Trophoblast cell (in vitro differentiated cells and primary cell): ENCODE measurements around the gene CGNL1.

Experiments used
- DNase-seq, 2 donors: peaks; one replicate each; pipeline ENCODE4 v3.0.0-alpha.2; 2016
- H2AFZ ChIP-seq: 2 replicates; pipeline ENCODE4 v1.6.1; 2013; ENCODE audit warnings: low read length, moderate library complexity, mild to moderate bottlenecking; ENCODE audit not compliant: insufficient read depth, poor library complexity
- H2AK5ac ChIP-seq: 2 replicates; pipeline ENCODE4 v1.6.1; 2013; ENCODE audit warnings: mild to moderate bottlenecking, low read length
- H2BK120ac ChIP-seq: 2 replicates; pipeline ENCODE4 v1.6.1; 2013; ENCODE audit warnings: low read length, mild to moderate bottlenecking, moderate library complexity; ENCODE audit not compliant: insufficient read depth, poor library complexity
- H2BK12ac ChIP-seq: 2 replicates; pipeline ENCODE4 v1.6.1; 2013; ENCODE audit warnings: mild to moderate bottlenecking, low read length, moderate library complexity
- H2BK5ac ChIP-seq: 2 replicates; pipeline ENCODE4 v1.6.1; 2013; ENCODE audit warnings: low read length, low read depth, moderate library complexity, mild to moderate bottlenecking; ENCODE audit not compliant: poor library complexity
- H3K14ac ChIP-seq: 2 replicates; pipeline ENCODE4 v1.6.1; 2013; ENCODE audit warnings: mild to moderate bottlenecking, low read length
- H3K18ac ChIP-seq: 2 replicates; pipeline ENCODE4 v1.6.1; 2013; ENCODE audit warnings: mild to moderate bottlenecking, low read length
- H3K23ac ChIP-seq: 2 replicates; pipeline ENCODE4 v1.6.1; 2013; ENCODE audit warnings: low read length
- H3K27ac ChIP-seq: 2 replicates; pipeline ENCODE4 v1.5.1; 2013; ENCODE audit warnings: low read depth, mild to moderate bottlenecking, inconsistent platforms, low read length, moderate library complexity
- H3K27me3 ChIP-seq: 2 replicates; pipeline ENCODE4 v1.6.1; 2013; ENCODE audit warnings: inconsistent platforms, mild to moderate bottlenecking, low read length, moderate library complexity; ENCODE audit not compliant: insufficient read depth
- H3K36me3 ChIP-seq, 2 experiments: 1 replicate in 1 of 2; 2 replicates in 1 of 2; pipeline ENCODE4 v1.6.1; 2013; ENCODE audit warnings: low read length in 2 of 2, mild to moderate bottlenecking in 2 of 2, moderate library complexity in 1 of 2; ENCODE audit not compliant: insufficient read depth in 2 of 2, control insufficient read depth in 1 of 2
- H3K4ac ChIP-seq: 2 replicates; pipeline ENCODE4 v1.6.1; 2013; ENCODE audit warnings: low read depth, mild to moderate bottlenecking, low read length, moderate library complexity
- H3K4me1 ChIP-seq, 2 experiments: 1 replicate in 1 of 2; 2 replicates in 1 of 2; pipeline ENCODE4 v1.6.1; 2013; ENCODE audit warnings: low read length in 2 of 2, mild to moderate bottlenecking in 2 of 2, moderate library complexity in 1 of 2; ENCODE audit not compliant: insufficient read depth in 2 of 2, control insufficient read depth in 1 of 2
- H3K4me2 ChIP-seq: 2 replicates; pipeline ENCODE4 v1.6.1; 2013; ENCODE audit warnings: inconsistent platforms, mild to moderate bottlenecking, low read length, moderate library complexity
- H3K4me3 ChIP-seq: 2 replicates; pipeline ENCODE4 v1.5.1; 2013; ENCODE audit warnings: mild to moderate bottlenecking, low read depth, low read length, inconsistent platforms
- H3K79me1 ChIP-seq: one replicate; pipeline ENCODE4 v1.6.1; 2013; ENCODE audit warnings: low read length
- H3K79me2 ChIP-seq: 2 replicates; pipeline ENCODE4 v1.6.1; 2013; ENCODE audit warnings: low read length, mild to moderate bottlenecking; ENCODE audit not compliant: control insufficient read depth, insufficient read depth, poor library complexity
- H3K9ac ChIP-seq: 2 replicates; pipeline ENCODE4 v1.6.1; 2013; ENCODE audit warnings: mild to moderate bottlenecking, low read length
- H3K9me3 ChIP-seq: 2 replicates; pipeline ENCODE4 v1.6.1; 2013; ENCODE audit warnings: low read depth, mild to moderate bottlenecking, control low read depth, inconsistent platforms, low read length; ENCODE audit not compliant: insufficient read depth
- H4K12ac ChIP-seq: 2 replicates; pipeline ENCODE4 v1.6.1; 2013; ENCODE audit warnings: low read depth, mild to moderate bottlenecking, low read length, moderate library complexity
- H4K8ac ChIP-seq: 2 replicates; pipeline ENCODE4 v1.6.1; 2013; ENCODE audit warnings: low read depth, mild to moderate bottlenecking, low read length, moderate library complexity
- H4K91ac ChIP-seq: one replicate; pipeline ENCODE4 v1.6.1; 2013; ENCODE audit warnings: low read depth, mild to moderate bottlenecking, low read length, moderate library complexity
- WGBS: extraction: QIAGEN DNeasy Blood & Tissue Kit; methylation state at CpG from one replicate; pipeline ENCODE4 v1.1.7; 2013; ENCODE audit warnings: missing lambda C conversion rate; ENCODE audit not compliant: insufficient read length, insufficient coverage; ENCODE audit errors: extremely low coverage; 5-methylcytosine and 5-hydroxymethylcytosine counted together

Gene CGNL1

DNA sequence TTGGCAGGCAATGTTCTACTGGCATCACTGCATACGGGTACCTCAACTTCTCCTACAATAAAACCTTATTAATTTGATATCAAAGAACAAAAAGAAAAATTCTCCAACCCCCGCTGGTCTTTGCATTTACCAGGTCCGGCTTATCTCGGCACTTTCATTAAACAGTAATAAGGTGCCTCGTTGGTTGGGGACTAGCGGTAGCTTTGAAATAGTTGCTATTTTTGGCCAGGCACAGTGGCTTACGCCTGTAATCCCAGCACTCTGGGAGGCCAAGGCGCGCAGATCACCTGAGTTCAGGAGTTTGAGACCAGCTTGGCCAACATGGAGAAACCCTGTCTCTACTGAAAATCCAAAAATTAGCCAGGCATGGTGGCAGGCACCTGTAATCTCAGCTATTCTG is 32.0 kb upstream of the CGNL1 start:
- Histone ChIP-seq H2BK12ac (no peak overlapping the region), H3K27ac (no peak overlapping the region), H2BK5ac (no peak overlapping the region), H3K9me3 (peaks cover 2% of the 10 kb centered on the region), H3K18ac (no peak overlapping the region), H3K79me1 (no peaks in the 10 kb centered on the region), H4K12ac (no peak overlapping the region), H3K36me3 (no peaks in the 10 kb centered on the region), H3K79me2 (no peaks in the 10 kb centered on the region), H3K4ac (no peak overlapping the region), H3K4me3 (no peak overlapping the region), H4K91ac (no peak overlapping the region), H2AK5ac (no peak overlapping the region), H3K4me1 (no peaks in the 10 kb centered on the region), H2BK120ac (no peak overlapping the region), H3K4me2 (no peak overlapping the region), H3K23ac (no peak overlapping the region), H3K14ac (no peak overlapping the region), H3K9ac (no peak overlapping the region), H3K27me3 (no peaks in the 10 kb centered on the region), H4K8ac (no peak overlapping the region), H2AFZ (no peak overlapping the region)
- DNase-seq = no peak
- WGBS = no CpG with 5 or more reads among the region's 9 CpGs

DNA sequence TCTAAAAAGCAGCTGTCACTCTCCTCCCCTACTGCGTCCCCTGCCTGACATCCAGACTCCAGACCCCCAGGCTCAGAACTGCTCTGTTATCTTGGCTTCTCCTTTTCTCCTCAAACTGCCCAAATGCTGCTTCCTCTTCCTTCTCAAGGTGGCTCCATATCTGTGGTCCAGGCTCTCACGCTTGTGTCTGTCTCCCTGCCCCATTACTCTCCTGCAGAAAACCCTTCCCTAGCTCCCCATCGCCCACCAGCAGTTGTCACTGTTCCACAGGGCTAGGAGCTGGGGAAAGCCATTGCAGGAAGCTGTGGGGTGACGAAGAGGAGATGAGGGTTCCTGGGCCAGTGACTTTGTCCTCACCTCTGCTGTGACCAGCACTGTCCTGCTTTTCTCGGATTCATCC is 30.7 kb upstream of the CGNL1 start:
- no peaks in the 10 kb centered on the region for H3K27me3 ChIP-seq
- peaks cover 2% of the 10 kb centered on the region for H3K9me3 ChIP-seq
- WGBS = no CpG with 5 or more reads among the region's 5 CpGs
- no peaks in the 10 kb centered on the region for H3K4me1 ChIP-seq
- no peak overlapping the region for H4K8ac ChIP-seq
- no peak overlapping the region for H2BK120ac ChIP-seq
- no peak overlapping the region for H3K4me3 ChIP-seq
- H3K79me1 ChIP-seq = no peaks in the 10 kb centered on the region
- DNase-seq = no peak
- H4K12ac ChIP-seq = no peak overlapping the region
- H3K23ac ChIP-seq = no peak overlapping the region
- H3K9ac ChIP-seq = no peak overlapping the region
- no peak overlapping the region for H3K14ac ChIP-seq
- H2BK5ac ChIP-seq = no peak overlapping the region
- H2BK12ac ChIP-seq = no peak overlapping the region
- H3K36me3 ChIP-seq = no peaks in the 10 kb centered on the region
- no peak overlapping the region for H3K4me2 ChIP-seq
- H3K27ac ChIP-seq = no peak overlapping the region
- H2AK5ac ChIP-seq = no peak overlapping the region
- no peak overlapping the region for H4K91ac ChIP-seq
- no peak overlapping the region for H3K18ac ChIP-seq
- H3K4ac ChIP-seq = no peak overlapping the region
- H3K79me2 ChIP-seq = no peaks in the 10 kb centered on the region
- no peak overlapping the region for H2AFZ ChIP-seq

DNA sequence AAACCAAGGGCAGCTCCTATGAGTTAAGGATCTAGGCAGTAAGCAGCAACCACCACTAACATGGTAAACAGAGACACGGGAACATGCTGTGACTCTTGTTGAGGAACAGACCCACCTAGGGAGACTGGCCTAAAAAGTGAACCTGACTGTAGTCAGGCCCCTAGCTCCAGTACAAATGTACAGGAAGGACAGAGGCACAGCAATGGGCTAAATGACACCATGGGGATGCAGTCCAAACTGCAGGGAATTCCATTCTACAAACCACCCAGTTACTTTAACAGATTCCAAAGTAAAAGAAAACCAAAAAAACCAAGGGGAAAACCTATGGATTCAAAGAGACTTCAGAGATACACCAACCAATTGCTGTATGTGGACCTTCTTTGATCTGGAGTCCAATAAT is 28.2 kb upstream of the CGNL1 start:
- no peaks in the 10 kb centered on the region for H3K79me1 ChIP-seq
- H3K23ac ChIP-seq = no peak overlapping the region
- peaks cover 2% of the 10 kb centered on the region for H3K9me3 ChIP-seq
- no peak overlapping the region for H2BK5ac ChIP-seq
- no peak overlapping the region for H3K14ac ChIP-seq
- no peaks in the 10 kb centered on the region for H3K79me2 ChIP-seq
- no peak overlapping the region for H2AFZ ChIP-seq
- H3K27ac ChIP-seq = no peak overlapping the region
- no CpG with 5 or more reads among the region's 1 CpG for WGBS
- no peak for DNase-seq
- no peak overlapping the region for H3K4me2 ChIP-seq
- H2BK120ac ChIP-seq = no peak overlapping the region
- no peaks in the 10 kb centered on the region for H3K27me3 ChIP-seq
- H4K91ac ChIP-seq = no peak overlapping the region
- H3K9ac ChIP-seq = no peak overlapping the region
- H3K18ac ChIP-seq = no peak overlapping the region
- no peak overlapping the region for H3K4ac ChIP-seq
- no peak overlapping the region for H4K8ac ChIP-seq
- H3K4me1 ChIP-seq = peaks cover 8 to 12% of the 10 kb centered on the region in 2 experiments
- no peak overlapping the region for H3K4me3 ChIP-seq
- no peaks in the 10 kb centered on the region for H3K36me3 ChIP-seq
- no peak overlapping the region for H4K12ac ChIP-seq
- no peak overlapping the region for H2AK5ac ChIP-seq
- H2BK12ac ChIP-seq = no peak overlapping the region

DNA sequence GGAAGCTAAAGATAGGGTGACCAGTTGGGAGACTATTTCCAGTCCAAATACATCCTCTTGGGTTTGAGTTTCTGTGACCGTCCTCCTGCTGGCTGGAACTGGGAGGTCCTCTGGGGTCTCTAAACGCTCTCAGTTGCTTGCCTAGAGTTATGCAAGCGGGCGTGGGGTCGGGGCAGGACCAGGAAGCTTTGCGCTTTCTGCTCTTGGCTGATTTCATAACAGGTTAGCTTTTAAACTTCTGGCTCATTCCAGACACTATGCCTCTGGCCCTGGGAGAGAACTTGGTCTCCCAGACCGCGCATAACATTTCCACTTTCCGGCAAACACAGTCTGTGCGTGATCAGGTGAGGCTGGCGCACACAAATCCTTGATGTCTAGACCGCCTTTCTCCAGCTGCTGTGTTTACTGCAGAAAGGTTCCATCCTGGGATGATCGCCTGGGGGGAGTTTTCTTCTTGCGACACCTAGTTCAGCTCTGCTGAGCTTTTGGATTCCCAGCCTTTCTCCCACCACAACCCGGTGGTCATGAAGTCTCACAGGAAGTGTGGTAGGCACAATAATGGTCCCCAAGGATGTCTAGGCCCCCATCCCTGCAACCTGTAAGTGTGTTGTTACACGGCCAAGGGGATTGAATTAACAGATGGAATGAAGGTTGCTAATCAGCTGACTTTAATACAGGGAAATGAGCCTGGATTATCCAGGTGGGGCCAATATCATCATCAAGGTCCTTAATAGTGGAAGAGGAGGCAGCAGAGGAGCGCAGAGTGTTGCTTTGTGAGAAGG is 23.6 kb upstream of the CGNL1 start:
- H3K9ac ChIP-seq = no peak overlapping the region
- no peak overlapping the region for H3K18ac ChIP-seq
- H4K8ac ChIP-seq = no peak overlapping the region
- H3K9me3 ChIP-seq = peaks cover 2% of the 10 kb centered on the region
- H2BK5ac ChIP-seq = no peak overlapping the region
- H3K79me1 ChIP-seq = peaks cover 21% of the 10 kb centered on the region
- H4K91ac ChIP-seq = peak overlapping the region; percentile 48
- no peak overlapping the region for H3K4me3 ChIP-seq
- H3K27ac ChIP-seq = no peak overlapping the region
- no peaks in the 10 kb centered on the region for H3K36me3 ChIP-seq
- no peak overlapping the region for H2AK5ac ChIP-seq
- H2BK12ac ChIP-seq = peak overlapping the region; percentile 10
- no peak overlapping the region for H3K4ac ChIP-seq
- no CpG with 5 or more reads among the region's 17 CpGs for WGBS
- no peak overlapping the region for H2AFZ ChIP-seq
- H3K4me2 ChIP-seq = no peak overlapping the region
- H2BK120ac ChIP-seq = no peak overlapping the region
- peaks cover 23 to 41% of the 10 kb centered on the region in 2 experiments for H3K4me1 ChIP-seq
- H3K79me2 ChIP-seq = no peaks in the 10 kb centered on the region
- no peak overlapping the region for H3K14ac ChIP-seq
- H3K27me3 ChIP-seq = no peaks in the 10 kb centered on the region
- H4K12ac ChIP-seq = no peak overlapping the region
- H3K23ac ChIP-seq = no peak overlapping the region
- peak in 1 of 2 donors; percentile 33 for DNase-seq
